ENCODE data around the gene KIF24.

DNA sequence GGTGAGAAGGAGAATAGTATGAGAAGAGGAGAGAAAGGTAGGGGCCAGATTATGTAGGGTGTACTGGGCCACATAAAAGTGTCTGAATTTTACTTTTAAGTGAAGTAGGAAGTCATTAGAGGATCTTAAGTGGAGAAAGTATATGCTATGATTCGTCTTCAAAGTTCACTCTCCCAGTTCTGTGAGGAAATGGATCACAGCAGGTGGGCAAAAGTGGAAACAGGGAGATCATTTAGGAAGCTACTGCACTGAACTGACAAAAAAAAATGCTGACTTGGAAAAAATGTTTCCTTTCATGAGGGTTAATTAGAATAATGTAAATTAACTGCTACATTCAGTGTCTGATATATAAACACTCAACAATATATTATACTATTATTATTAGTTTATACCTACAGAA, 2.4 kb downstream of the KIF24 start:
- TF ChIP-seq ZNF645 (tag by site-specific recombination; IDR thresholded peaks at IDR 0.05) (no peak), ZNF112 (tag by site-specific recombination; IDR thresholded peaks at IDR 0.05) (no peak), ZSCAN18 (tag by site-specific recombination; IDR thresholded peaks at IDR 0.05) (no peak)
- TF ChIP-seq, protein P1, sequence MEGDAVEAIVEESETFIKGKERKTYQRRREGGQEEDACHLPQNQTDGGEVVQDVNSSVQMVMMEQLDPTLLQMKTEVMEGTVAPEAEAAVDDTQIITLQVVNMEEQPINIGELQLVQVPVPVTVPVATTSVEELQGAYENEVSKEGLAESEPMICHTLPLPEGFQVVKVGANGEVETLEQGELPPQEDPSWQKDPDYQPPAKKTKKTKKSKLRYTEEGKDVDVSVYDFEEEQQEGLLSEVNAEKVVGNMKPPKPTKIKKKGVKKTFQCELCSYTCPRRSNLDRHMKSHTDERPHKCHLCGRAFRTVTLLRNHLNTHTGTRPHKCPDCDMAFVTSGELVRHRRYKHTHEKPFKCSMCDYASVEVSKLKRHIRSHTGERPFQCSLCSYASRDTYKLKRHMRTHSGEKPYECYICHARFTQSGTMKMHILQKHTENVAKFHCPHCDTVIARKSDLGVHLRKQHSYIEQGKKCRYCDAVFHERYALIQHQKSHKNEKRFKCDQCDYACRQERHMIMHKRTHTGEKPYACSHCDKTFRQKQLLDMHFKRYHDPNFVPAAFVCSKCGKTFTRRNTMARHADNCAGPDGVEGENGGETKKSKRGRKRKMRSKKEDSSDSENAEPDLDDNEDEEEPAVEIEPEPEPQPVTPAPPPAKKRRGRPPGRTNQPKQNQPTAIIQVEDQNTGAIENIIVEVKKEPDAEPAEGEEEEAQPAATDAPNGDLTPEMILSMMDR (tag by site-specific recombination; IDR thresholded peaks at IDR 0.05), result no peak
